Esophagus squamous epithelium (tissue), 5 donors: ENCODE results near the gene WFDC6. TPM values are rescaled to one million over a fixed set of nuclear protein-coding genes. Genes with fewer than 3 reads are reported as not detected.
"Not testable (repeated sequence)": the region's sequence is repeated elsewhere in the genome, so short reads cannot be mapped to it uniquely, and the experiment has no call there.

Source experiments
- DNase-seq: peaks from one replicate; lab custom pipeline; 2025; lab: John Stamatoyannopoulos, UW
- H3K27ac ChIP-seq, 4 donors: fragments of 200-600 bp; sonication (generic); one replicate each; pipeline ENCODE4 v1.5.1; 2016 to 2019; ENCODE audit warnings: mild to moderate bottlenecking in 1 of 4
- H3K27me3 ChIP-seq, 4 donors: fragments of 200-600 bp; sonication (generic); 1 replicate in 3 of 4; 2 replicates in 1 of 4; pipeline versions ENCODE4 v1.5.1 to v1.6.0; 2017 to 2021; ENCODE audit warnings: antibody characterized with exemption in 1 of 4
- H3K36me3 ChIP-seq, 3 donors: fragments of 200-600 bp; sonication (generic); one replicate each; pipeline ENCODE4 v1.5.1; 2016 to 2019
- H3K4me1 ChIP-seq, 3 donors: fragments of 200-600 bp; sonication (generic); one replicate each; pipeline ENCODE4 v1.5.1; 2017 to 2019
- H3K4me3 ChIP-seq, 4 donors: fragments of 200-600 bp; sonication (generic); 1 replicate in 3 of 4; 2 replicates in 1 of 4; pipeline ENCODE4 v1.5.1; 2016 to 2019; ENCODE audit warnings: mild to moderate bottlenecking in 2 of 4, moderate library complexity in 1 of 4
- H3K9me3 ChIP-seq, 3 donors: fragments of 200-600 bp; sonication (generic); one replicate each; pipeline ENCODE4 v1.5.1; 2016 to 2019
- POLR2A ChIP-seq, 4 donors: fragments of 450-650 bp; IDR thresholded peaks; one replicate each; pipeline ENCODE4 v1.6.1; 2017; ENCODE audit warnings: antibody characterized with exemption in 4 of 4, mild to moderate bottlenecking in 4 of 4, moderate library complexity in 3 of 4
- WGBS, 2 donors: methylation state at CpG; one replicate each; pipeline ENCODE4 v1.1.5; 2018; 5-methylcytosine and 5-hydroxymethylcytosine counted together
- intact Hi-C: fragments of 100-400 bp; cut with DNase I; formaldehyde crosslinking; loops from one replicate; pipeline ENCODE4 v1.15.0; 2022
- total RNA-seq, 4 donors: library from RNA; depleted of rRNA; stranded (reverse); fragments of >200 nt; gene quantifications; one replicate each; pipeline ENCODE4 v1.1.0, GENCODE V29; 2016
- TF ChIP-seq, protein P1 (sequence below), 6 experiments: fragments of 450-650 bp in 4 of 6; fragments of 200-600 bp in 2 of 6; sonication (generic) in 2 of 6; IDR thresholded peaks; one replicate each; pipeline ENCODE4 v1.5.1; 2016 to 2019; ENCODE audit warnings: antibody characterized with exemption in 6 of 6, mild to moderate bottlenecking in 4 of 6, moderate library complexity in 4 of 6
- donor health status: DM: yes; HTN: yes; CAD: no.

WFDC6 gene
- not detected for total RNA-seq

GRCh38 chr20:45539382-45539781 is at the start of gene WFDC6:
WFDC6 (minus strand) TSS chr20:45539482; CDS start chr20:45539407, 75 bp downstream.
- no peak for TF ChIP-seq POLR2A (IDR thresholded peaks at IDR 0.05)
- TF ChIP-seq, protein P1, sequence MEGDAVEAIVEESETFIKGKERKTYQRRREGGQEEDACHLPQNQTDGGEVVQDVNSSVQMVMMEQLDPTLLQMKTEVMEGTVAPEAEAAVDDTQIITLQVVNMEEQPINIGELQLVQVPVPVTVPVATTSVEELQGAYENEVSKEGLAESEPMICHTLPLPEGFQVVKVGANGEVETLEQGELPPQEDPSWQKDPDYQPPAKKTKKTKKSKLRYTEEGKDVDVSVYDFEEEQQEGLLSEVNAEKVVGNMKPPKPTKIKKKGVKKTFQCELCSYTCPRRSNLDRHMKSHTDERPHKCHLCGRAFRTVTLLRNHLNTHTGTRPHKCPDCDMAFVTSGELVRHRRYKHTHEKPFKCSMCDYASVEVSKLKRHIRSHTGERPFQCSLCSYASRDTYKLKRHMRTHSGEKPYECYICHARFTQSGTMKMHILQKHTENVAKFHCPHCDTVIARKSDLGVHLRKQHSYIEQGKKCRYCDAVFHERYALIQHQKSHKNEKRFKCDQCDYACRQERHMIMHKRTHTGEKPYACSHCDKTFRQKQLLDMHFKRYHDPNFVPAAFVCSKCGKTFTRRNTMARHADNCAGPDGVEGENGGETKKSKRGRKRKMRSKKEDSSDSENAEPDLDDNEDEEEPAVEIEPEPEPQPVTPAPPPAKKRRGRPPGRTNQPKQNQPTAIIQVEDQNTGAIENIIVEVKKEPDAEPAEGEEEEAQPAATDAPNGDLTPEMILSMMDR (IDR thresholded peaks at IDR 0.05) = no peak
- Histone ChIP-seq H3K9me3 (no peaks in the 10 kb centered on the region), H3K4me1 (peaks cover 0 to 17% (median 0%) of the 10 kb centered on the region in 3 donors), H3K4me3 (no peak within 1 kb of the TSS), H3K36me3 (no peaks in the 10 kb centered on the region), H3K27ac (no peak within 1 kb of the TSS), H3K27me3 (peaks cover 0 to 99% (median 1%) of the 10 kb centered on the region in 4 donors)
- intact Hi-C loops = no loop called here
- WGBS, 2 donors = 60% methylated on average over 1 of the region's 2 CpGs; no CpG with 5 or more reads in 1 of the 2 donors
- DNase-seq = no peak

GRCh38 chr20:45588800-45589199 is 49.5 kb upstream of the WFDC6 start:
- no peaks in the 10 kb centered on the region for H3K9me3 ChIP-seq
- DNase-seq = no peak
- no peak for TF ChIP-seq POLR2A (IDR thresholded peaks at IDR 0.05)
- TF ChIP-seq, protein P1 (IDR thresholded peaks at IDR 0.05) = no peak
- H3K4me1 ChIP-seq = no peaks in the 10 kb centered on the region
- peaks cover 0 to 29% (median 0%) of the 10 kb centered on the region in 4 donors for H3K27me3 ChIP-seq
- H3K4me3 ChIP-seq = no peak overlapping the region
- no peak overlapping the region for H3K27ac ChIP-seq
- no peaks in the 10 kb centered on the region for H3K36me3 ChIP-seq
- intact Hi-C loops = no loop called here
- WGBS, 2 donors = 73 to 85% methylated on average over 2 of the region's 2 CpGs

- H3K4me1 ChIP-seq, H3K9me3 ChIP-seq, H3K36me3 ChIP-seq, H3K27ac ChIP-seq, intact Hi-C loops, H3K4me3 ChIP-seq, DNase-seq: not testable (repeated sequence)
- WGBS, 2 donors = 62 to 66% methylated on average over 5 of the region's 5 CpGs
- H3K27me3 ChIP-seq = peaks cover 0 to 43% (median 2%) of the 10 kb centered on the region in 4 donors
Measured at GRCh38 chr20:45585986-45586385, 46.7 kb upstream of the WFDC6 start.

GRCh38 chr20:45584294-45584693 is 45.0 kb upstream of the WFDC6 start:
- WGBS, 2 donors = 78 to 79% methylated on average over 5 of the region's 5 CpGs
- DNase-seq, H3K27ac ChIP-seq, H3K4me3 ChIP-seq, H3K9me3 ChIP-seq, H3K4me1 ChIP-seq, H3K36me3 ChIP-seq, intact Hi-C loops: not testable (repeated sequence)
- H3K27me3 ChIP-seq = peaks cover 0 to 48% (median 2%) of the 10 kb centered on the region in 4 donors

- WGBS, 2 donors = 73 to 88% methylated on average over 1 to 3 of the region's 3 CpGs
- TF ChIP-seq POLR2A (IDR thresholded peaks at IDR 0.05) = no peak
- TF ChIP-seq, protein P1 (IDR thresholded peaks at IDR 0.05) = no peak
- no peak overlapping the region for H3K4me3 ChIP-seq
Measured at GRCh38 chr20:45583502-45583901, 44.2 kb upstream of the WFDC6 start.

DNA sequence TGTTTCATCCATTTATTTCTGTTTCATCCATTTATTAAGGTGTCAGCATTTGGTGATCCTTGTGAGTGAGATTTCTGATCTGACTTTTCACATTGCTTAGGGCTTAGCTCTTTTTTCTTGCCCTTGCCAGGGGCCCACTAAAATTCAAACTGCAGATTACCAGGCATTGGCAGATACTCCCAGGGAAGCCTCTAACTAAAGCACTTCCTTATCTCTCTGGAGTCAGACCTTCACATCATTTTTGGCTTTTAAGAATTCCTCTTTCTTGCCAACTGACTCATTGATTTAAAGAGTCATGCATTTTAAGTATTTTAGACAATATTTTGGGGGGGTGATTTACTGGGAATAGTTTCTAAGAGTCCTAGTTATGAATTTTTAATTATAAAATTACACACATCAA is 42.4 kb upstream of the WFDC6 start:
- no peak for DNase-seq
- TF ChIP-seq, protein P1 (IDR thresholded peaks at IDR 0.05) = no peak
- TF ChIP-seq POLR2A (IDR thresholded peaks at IDR 0.05) = no peak
- Histone ChIP-seq H3K27me3 (peaks cover 0 to 42% (median 2%) of the 10 kb centered on the region in 4 donors), H3K9me3 (no peaks in the 10 kb centered on the region), H3K4me3 (no peak overlapping the region), H3K36me3 (no peaks in the 10 kb centered on the region), H3K27ac (no peak overlapping the region), H3K4me1 (no peaks in the 10 kb centered on the region)
- intact Hi-C loops = no loop called here

More at GRCh38 chr20:45583502-45583901, 44.2 kb upstream of the WFDC6 start:
- Histone ChIP-seq H3K36me3 (no peaks in the 10 kb centered on the region), H3K4me1 (no peaks in the 10 kb centered on the region), H3K9me3 (no peaks in the 10 kb centered on the region), H3K27me3 (peaks cover 0 to 48% (median 2%) of the 10 kb centered on the region in 4 donors), H3K27ac (no peak overlapping the region)
- intact Hi-C loops = no loop called here
- no peak for DNase-seq
